ENCODE results near the gene MYRF.

GRCh38 chr11:61765550-61766253 is 13.3 kb downstream of the MYRF start:
- no peak for TF ChIP-seq CTCF (conservative IDR thresholded peaks at IDR 0.05; ENCODE audit: low read depth, low read length)
- no peak for TF ChIP-seq EZH2phosphoT487 (IDR thresholded peaks at IDR 0.05; ENCODE audit: borderline replicate concordance, low read length)

All from PC-3 (cell line).